KBM-7 (cell line): ENCODE results near the gene RIN3.

Experiments
- DNase-seq: peaks from one replicate; pipeline ENCODE4 v3.0.0-alpha.2; 2015
- in situ Hi-C: fragments of 300-500 bp; cut with MboI; formaldehyde crosslinking; loops from 2 replicates; pipeline ENCODE4 v1.14.3; 2020; ENCODE audit warnings: low sequenced_read_pairs, low pct_unique_long_range_greater_than_20kb, mixed read lengths

RIN3 gene

GRCh38 chr14:92565040-92565717 is 51.6 kb downstream of the RIN3 start:
- in situ Hi-C loops: no loop called here
- DNase-seq: no peak

DNA sequence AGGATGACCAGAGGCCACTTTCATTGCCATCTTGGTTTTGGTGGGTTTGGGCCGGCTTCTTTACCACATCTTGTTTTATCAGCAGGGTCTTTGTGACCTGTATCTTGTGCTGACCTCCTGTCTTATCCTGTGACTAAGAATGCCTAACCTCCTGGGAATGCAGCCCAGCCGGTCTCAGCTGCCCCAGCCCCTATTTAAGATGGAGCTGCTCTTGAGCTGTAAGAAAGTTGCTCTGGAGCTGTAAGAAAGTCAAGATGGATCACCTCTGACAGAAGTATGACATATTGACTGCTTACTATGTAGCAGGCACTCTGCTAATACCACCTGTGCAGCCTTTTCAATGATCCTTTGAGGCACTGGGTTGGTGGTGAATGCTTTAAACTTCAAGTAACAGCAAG is 52.1 kb downstream of the RIN3 start:
- in situ Hi-C loops: no loop called here

DNA sequence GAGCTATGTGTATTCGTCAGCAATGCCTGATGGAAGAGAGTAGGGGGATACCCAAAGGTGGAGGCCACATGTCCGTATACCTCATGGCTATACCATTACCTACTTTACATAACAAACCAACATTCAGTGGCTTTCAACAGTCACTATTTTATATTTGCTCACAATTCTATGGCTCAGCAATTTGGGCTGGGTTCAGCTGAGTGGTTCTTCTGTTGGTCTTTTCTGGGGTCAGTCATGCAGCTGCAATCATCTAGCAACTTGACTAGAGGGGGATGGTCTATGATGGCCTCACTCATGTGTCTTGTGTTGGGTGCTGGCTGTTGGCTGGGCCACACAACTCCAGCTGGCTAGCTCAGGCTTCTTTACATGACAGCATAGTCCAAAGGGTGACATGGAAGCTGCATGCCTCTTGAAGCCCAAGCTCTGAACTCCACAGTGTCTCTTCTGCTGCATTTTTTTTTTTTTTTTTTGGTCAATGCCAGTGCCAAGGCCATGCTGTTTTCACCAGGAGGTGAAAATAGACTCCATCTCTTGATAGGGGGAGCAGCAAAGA is 53.7 kb downstream of the RIN3 start:
- no peak for DNase-seq
- in situ Hi-C loops: no loop called here

More for the DNA sequence above, 52.1 kb downstream of the RIN3 start:
- DNase-seq: no peak

DNA sequence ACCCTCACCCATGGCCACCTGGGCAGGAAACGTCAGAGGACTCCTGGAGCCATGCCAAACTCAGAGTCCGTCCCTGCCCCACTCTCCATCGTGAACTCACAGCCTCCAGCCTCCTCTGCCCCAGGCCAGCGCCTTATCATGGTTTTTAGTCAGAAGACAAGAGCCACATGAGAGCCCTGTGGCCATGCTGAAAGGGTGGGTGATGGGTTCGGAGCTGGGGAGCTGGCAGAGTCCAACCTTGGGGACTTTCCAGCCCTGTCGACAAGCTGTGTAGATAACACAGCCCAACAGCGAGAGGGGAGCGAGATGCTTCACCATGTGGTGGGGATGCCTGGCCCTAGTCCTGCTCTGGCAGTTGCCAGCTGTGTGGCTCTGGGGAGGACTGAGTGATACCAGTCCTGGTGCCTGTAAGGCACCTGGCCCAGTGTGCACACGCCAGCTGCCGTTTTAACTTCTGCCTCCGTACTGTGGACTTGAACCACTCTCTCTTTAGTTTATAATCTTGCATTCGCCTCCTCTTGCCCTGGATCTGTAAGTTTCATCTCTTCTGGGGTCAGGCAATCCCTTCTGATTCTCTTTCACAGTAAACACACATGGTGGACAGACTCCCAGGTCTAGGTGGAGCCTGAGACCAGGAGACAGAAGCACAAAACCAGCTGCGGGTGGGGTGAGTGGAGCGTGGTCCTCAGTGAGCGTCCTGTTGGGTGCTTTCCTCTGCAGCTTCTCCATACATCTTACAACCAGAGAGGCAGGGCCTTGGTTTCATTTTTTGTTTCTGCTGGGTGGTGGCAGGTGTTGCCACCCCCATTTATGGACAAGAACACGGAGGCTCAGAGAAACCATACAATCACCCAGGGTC is 55.3 kb downstream of the RIN3 start:
- in situ Hi-C loops: no loop called here
- no peak for DNase-seq

DNA sequence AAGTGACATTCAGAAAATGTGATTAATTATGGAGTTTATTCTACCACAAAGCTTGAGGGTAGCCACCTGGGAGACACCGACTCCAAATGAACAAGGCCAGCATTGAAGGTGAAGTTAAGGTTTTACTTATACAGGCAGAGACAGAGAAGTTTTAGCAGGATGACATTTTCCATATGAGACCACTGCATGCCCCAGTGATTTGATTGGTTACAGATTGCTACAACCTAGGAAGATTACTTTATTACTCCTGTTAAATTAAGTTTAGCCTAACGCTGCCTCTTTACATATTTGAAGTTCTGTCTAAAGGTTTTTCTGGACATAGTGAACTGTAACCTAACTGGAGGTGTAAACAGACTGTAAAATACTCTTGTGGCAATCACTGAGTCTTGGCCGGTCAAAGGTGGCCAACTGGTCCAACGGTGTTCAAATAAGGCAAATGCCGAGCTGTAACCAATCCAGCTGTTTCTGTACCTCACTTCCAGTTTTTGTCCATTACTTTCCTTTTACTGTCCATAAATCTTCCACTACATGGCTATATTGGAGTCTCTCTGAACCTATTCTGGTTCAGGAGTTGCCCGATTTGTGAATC is 57.2 kb downstream of the RIN3 start:
- in situ Hi-C loops: no loop called here
- DNase-seq: no peak

DNA sequence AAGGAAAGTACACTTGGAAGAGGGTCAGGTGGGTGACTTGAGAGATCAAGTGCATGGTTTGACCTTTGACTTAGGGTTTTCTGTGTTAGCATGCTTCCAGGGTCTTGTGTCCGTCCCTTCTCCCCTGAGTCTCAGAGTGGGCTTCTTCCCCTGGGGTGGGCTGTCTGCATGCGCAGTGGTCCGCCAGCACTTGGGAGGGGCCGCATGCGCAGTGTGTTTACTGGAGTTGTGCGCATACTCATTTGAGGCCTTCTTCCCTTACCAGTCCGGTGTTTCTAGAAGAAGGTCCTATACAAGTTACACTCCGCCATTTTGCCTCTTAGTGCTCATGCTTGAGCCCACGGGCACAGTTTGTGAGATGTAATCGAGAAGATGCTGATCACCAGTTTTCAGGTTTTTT is 58.5 kb downstream of the RIN3 start:
- in situ Hi-C loops: no loop called here
- no peak for DNase-seq

DNA sequence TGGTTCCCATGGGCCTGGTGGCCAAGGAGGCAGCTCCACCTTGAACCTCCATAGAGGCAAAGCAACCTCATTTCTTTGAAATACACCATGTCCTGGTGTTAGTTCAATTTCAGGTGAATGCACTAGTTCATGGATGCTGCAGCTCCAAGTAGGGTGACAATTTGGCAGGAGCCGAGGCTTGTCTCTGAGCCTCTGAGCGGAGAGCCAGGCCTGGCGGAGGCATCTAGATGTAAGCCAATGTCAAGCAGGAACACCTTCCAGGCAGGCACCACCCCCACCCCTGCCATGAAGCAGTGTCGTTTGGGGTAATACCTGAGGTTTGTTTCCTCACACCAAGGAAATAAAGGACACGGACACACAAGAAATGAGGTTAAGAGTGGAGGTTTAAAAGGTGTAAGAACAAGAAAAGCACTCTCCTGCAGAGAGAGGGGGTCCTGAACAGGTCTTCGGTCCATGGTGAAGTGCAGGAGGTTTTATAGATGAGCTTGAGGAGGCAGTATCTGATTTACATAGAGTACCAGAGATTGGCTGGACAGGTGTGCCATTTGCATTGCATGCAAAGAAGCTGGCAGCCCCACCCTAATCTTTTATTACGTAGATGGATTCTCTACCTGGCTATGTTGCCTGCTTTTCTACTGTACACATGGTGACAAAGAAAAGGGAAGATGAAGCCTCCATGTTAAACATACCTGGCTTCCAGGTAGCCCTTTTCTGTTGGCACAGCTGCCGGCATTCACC is 60.3 kb downstream of the RIN3 start:
- in situ Hi-C loops: no loop called here

GRCh38 chr14:92575061-92575747 is 61.6 kb downstream of the RIN3 start:
- in situ Hi-C loops: no loop called here
- no peak for DNase-seq

More for the DNA sequence above, 60.3 kb downstream of the RIN3 start:
- DNase-seq: no peak

- in situ Hi-C loops: no loop called here
- no peak for DNase-seq
These were observed 62.2 kb downstream of the RIN3 start for GRCh38 chr14:92575748-92576303.

GRCh38 chr14:92577321-92577742 is 63.8 kb downstream of the RIN3 start:
- no peak for DNase-seq
- in situ Hi-C loops: no loop called here

DNA sequence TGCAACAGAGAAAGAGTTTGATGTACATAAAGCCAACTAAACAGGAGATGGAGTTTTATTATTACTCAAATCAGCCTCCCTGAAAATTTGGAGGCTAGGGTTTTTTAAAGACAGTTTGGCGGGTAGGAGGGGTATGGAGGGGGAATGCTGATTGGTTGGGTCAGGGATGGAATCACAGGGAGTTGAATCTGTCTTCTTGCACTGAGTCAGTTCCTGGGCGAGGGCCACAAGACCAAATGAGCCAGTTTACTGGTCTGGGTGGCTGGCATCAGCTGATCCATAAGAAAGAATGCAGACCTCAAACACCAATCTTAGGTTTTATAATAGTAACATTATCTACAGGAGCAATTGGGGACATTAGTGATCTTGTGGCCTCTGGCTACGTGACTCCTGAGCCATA is 64.9 kb downstream of the RIN3 start:
- DNase-seq: no peak
- in situ Hi-C loops: no loop called here

GRCh38 chr14:92579244-92579936 is 65.8 kb downstream of the RIN3 start:
- DNase-seq: no peak
- in situ Hi-C loops: no loop called here

DNA sequence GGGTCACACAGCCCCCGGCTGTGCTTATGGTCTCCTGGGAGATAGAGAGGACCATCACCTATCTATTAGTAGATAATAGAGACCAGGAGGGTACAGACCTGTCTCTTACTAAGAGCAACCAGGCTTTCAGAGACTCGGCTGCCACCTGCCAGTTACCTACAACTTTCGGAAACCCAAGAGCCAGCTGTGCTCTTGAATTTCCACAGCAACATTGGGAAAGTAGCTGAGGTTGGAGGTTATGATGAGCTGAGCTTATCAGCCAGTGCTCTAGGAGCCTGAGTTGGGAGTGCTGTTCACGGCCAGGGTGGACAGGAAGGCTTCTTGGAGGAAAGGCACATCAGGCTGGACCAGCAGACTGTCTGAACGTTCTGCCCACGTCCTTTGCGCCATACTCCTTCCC is 67.6 kb downstream of the RIN3 start:
- no peak for DNase-seq
- in situ Hi-C loops: no loop called here

GRCh38 chr14:92581966-92582566 is 68.5 kb downstream of the RIN3 start:
- in situ Hi-C loops: no loop called here
- DNase-seq: no peak

DNA sequence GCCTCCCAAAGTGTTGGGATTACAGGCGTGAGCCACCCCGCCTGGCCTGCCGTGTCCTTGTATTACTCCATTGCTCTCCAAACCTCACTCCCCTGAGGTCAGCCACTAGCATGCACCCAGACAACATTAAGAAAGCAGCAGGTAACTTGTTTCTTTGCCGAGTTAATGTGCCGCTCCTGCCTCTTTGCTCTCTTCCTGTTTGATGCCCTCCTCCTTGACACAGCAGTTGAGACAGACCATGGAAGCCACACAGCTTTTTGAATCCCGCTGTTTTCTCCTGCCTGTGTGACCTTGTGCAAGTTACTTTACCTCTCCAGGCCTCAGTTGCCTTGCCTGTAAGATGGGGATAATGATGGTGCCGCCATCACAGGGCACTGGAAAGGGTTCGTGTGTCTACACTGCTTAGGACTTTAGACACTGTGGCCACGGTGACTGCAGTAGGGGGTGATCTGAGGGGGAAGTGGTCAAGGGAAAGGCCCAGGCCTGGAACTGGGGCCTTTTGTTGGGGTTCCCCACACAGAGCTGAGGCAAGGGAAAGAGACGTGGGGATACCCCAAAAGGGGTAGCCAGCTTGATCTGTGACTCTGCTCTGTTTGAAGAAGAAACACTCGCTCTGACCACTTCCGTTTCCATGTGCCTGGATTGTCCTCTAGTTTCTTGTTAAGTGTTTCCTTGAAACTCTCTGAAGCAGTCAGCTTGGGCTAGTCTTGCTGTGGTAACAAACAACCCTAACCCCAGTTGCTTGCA is 69.3 kb downstream of the RIN3 start:
- in situ Hi-C loops: no loop called here
- DNase-seq: no peak

DNA sequence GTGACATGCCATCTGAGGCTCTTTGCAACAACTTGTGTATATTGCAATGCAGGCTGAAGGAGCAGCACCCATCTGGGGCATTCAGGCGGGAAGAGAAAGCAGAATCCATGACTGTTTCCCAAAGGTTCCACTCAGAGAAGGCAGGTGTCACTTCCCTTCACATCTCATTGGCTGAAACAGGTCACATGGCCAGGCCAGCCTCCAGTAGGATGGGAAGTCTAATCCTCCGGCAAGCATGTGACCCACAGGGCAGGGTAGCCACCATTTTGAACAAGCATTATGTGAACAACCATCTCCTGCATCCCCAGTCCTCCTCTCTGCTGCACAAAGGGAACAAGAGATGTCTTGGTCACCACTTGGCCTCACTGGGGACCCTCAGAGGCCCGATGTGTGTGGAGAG is 70.6 kb downstream of the RIN3 start:
- in situ Hi-C loops: no loop called here

GRCh38 chr14:92584816-92585215 is 71.2 kb downstream of the RIN3 start:
- in situ Hi-C loops: no loop called here
- no peak for DNase-seq

More for the DNA sequence above, 70.6 kb downstream of the RIN3 start:
- DNase-seq: no peak
